H1 (cell line): ENCODE measurements around the gene KRTAP10-2. TPM values are rescaled to one million over a fixed set of nuclear protein-coding genes. Genes with fewer than 3 reads are reported as not detected.

Experiments
- CTCF ChIA-PET: fragments of 300-600 bp; sonication (Branson Sonifier 250); formaldehyde crosslinking; loops from one replicate; lab custom pipeline; 2021; ENCODE audit not compliant: partially characterized antibody; lab: Charles Lee
- POLR2A ChIA-PET: fragments of 300-600 bp; sonication (Branson Sonifier 250); formaldehyde crosslinking; loops from one replicate; lab custom pipeline; 2021; ENCODE audit warnings: inconsistent platforms; ENCODE audit not compliant: partially characterized antibody; lab: Charles Lee
- DNase-seq, 2 experiments: peaks; one replicate each; pipeline versions ENCODE4 v3.0.0 to v3.0.0-alpha.2; 2010 to 2022; ENCODE audit warnings: low spot score in 2 of 2, low read depth in 1 of 2, mixed read lengths in 1 of 2
- FAIRE-seq: peaks from 2 replicates; lab custom pipeline; 2011; peaks lifted over from hg19 to GRCh38; lab: Jason Lieb, UNC
- H2AFZ ChIP-seq: 2 replicates; pipeline ENCODE4 v1.8.1; 2012; ENCODE audit warnings: low read length, inconsistent platforms
- H2AK5ac ChIP-seq: 2 replicates; pipeline ENCODE4 v1.6.1; 2013; ENCODE audit warnings: low read depth, low read length
- H2BK120ac ChIP-seq: replicated peaks from 2 replicates; pipeline ENCODE3; 2013; ENCODE audit warnings: low read depth, low read length, inconsistent platforms
- H2BK12ac ChIP-seq: 2 replicates; pipeline ENCODE4 v1.6.1; 2013; ENCODE audit warnings: low read depth, low read length
- H2BK15ac ChIP-seq: 2 replicates; pipeline ENCODE4 v1.6.1; 2013; ENCODE audit warnings: low read length
- H2BK20ac ChIP-seq: 2 replicates; pipeline ENCODE4 v1.6.1; 2013; ENCODE audit warnings: low read length
- H2BK5ac ChIP-seq: 2 replicates; pipeline ENCODE4 v1.6.1; 2013; ENCODE audit warnings: low read depth, low read length
- H3K14ac ChIP-seq: 2 replicates; pipeline ENCODE4 v1.6.1; 2013; ENCODE audit warnings: inconsistent platforms; ENCODE audit not compliant: insufficient read length
- H3K18ac ChIP-seq: 2 replicates; pipeline ENCODE4 v1.6.1; 2013; ENCODE audit warnings: low read length; ENCODE audit errors: extremely low read depth
- H3K23ac ChIP-seq: 2 replicates; pipeline ENCODE4 v1.6.1; 2013; ENCODE audit warnings: inconsistent platforms; ENCODE audit not compliant: insufficient read length
- H3K23me2 ChIP-seq: 2 replicates; pipeline ENCODE4 v1.6.1; 2013; ENCODE audit warnings: low read depth, low read length
- H3K27ac ChIP-seq: 2 replicates; pipeline ENCODE4 v1.6.1; 2011; ENCODE audit warnings: low read depth, low read length, inconsistent platforms
- H3K27me3 ChIP-seq, 4 experiments: replicated peaks in 1 of 4; 1 replicate in 1 of 4; 2 replicates in 3 of 4; pipeline versions ENCODE4 v1.6.1 to v1.8.1; 2011 to 2013; ENCODE audit warnings: low read length in 3 of 4, mild to moderate bottlenecking in 3 of 4, inconsistent platforms in 2 of 4, mixed read lengths in 2 of 4, moderate library complexity in 1 of 4; ENCODE audit not compliant: control insufficient read depth in 3 of 4, insufficient read depth in 3 of 4; ENCODE audit errors: extremely low read depth in 1 of 4
- H3K36me3 ChIP-seq, 4 experiments: 2 replicates each; pipeline versions ENCODE4 v1.6.1 to v1.8.1; 2011 to 2013; ENCODE audit warnings: mild to moderate bottlenecking in 4 of 4, low read length in 3 of 4, moderate library complexity in 2 of 4, control low read depth in 1 of 4, inconsistent platforms in 1 of 4; ENCODE audit not compliant: insufficient read depth in 4 of 4, control insufficient read depth in 2 of 4
- H3K4ac ChIP-seq: replicated peaks from 2 replicates; pipeline ENCODE3; 2013; ENCODE audit warnings: low read length, low read depth, mixed read lengths, inconsistent platforms; ENCODE audit not compliant: insufficient read length
- H3K4me1 ChIP-seq, 4 experiments: replicated peaks in 1 of 4; 1 replicate in 1 of 4; 2 replicates in 3 of 4; pipeline versions ENCODE4 v1.6.1 to v1.8.1; 2011 to 2013; ENCODE audit warnings: low read length in 3 of 4, inconsistent platforms in 2 of 4, mixed read lengths in 1 of 4; ENCODE audit not compliant: insufficient read depth in 4 of 4, control insufficient read depth in 3 of 4
- H3K4me2 ChIP-seq, 2 experiments: 2 replicates each; pipeline versions ENCODE4 v1.6.1 to v1.8.1; 2011 to 2013; ENCODE audit warnings: low read depth in 2 of 2, low read length in 2 of 2, control low read depth in 1 of 2, inconsistent platforms in 1 of 2, mild to moderate bottlenecking in 1 of 2; ENCODE audit not compliant: insufficient read depth in 1 of 2
- H3K4me3 ChIP-seq, 4 experiments: fragments of 200-600, 300-600 bp in 1 of 4; sonication (generic), shearing (Covaris generic), sonication (Bioruptor Twin) in 1 of 4; 2 replicates each; pipeline versions ENCODE4 v1.5.1 to v1.8.1; 2011 to 2016; ENCODE audit warnings: low read length in 4 of 4, low read depth in 3 of 4, control low read depth in 2 of 4, inconsistent platforms in 2 of 4, mild to moderate bottlenecking in 2 of 4, mixed read lengths in 1 of 4, moderate library complexity in 1 of 4; ENCODE audit not compliant: insufficient read depth in 2 of 4; ENCODE audit errors: extremely low read depth in 1 of 4
- H3K56ac ChIP-seq: replicated peaks from 2 replicates; pipeline ENCODE3; 2013; ENCODE audit warnings: low read depth, mild to moderate bottlenecking, mixed read lengths, low read length, inconsistent platforms; ENCODE audit not compliant: insufficient read length
- H3K79me1 ChIP-seq: 2 replicates; pipeline ENCODE4 v1.6.1; 2013; ENCODE audit warnings: low read depth, low read length, control low read depth
- H3K79me2 ChIP-seq, 2 experiments: 2 replicates each; pipeline versions ENCODE4 v1.6.1 to v1.8.1; 2012 to 2013; ENCODE audit warnings: low read length in 2 of 2, mild to moderate bottlenecking in 2 of 2, inconsistent platforms in 1 of 2; ENCODE audit not compliant: insufficient read depth in 2 of 2, control insufficient read depth in 1 of 2
- H3K9ac ChIP-seq, 4 experiments: replicated peaks in 1 of 4; 1 replicate in 1 of 4; 2 replicates in 3 of 4; pipeline versions ENCODE4 v1.6.1 to v1.8.1; 2011 to 2013; ENCODE audit warnings: low read depth in 3 of 4, low read length in 3 of 4, control low read depth in 2 of 4, mild to moderate bottlenecking in 2 of 4, moderate library complexity in 2 of 4, inconsistent platforms in 1 of 4; ENCODE audit errors: extremely low read depth in 1 of 4
- H3K9me3 ChIP-seq, 2 experiments: 2 replicates each; pipeline versions ENCODE4 v1.6.1 to v1.8.1; 2012 to 2013; ENCODE audit warnings: mild to moderate bottlenecking in 2 of 2, moderate library complexity in 2 of 2, control low read depth in 1 of 2, inconsistent platforms in 1 of 2, low read depth in 1 of 2, low read length in 1 of 2, mixed read lengths in 1 of 2; ENCODE audit not compliant: insufficient read depth in 2 of 2
- H4K20me1 ChIP-seq, 2 experiments: replicated peaks in 1 of 2; 2 replicates each; pipeline versions ENCODE3 to v1.8.1; 2011 to 2013; ENCODE audit warnings: inconsistent platforms in 2 of 2, low read length in 2 of 2, mild to moderate bottlenecking in 1 of 2; ENCODE audit not compliant: insufficient read depth in 2 of 2, control insufficient read depth in 1 of 2
- H4K5ac ChIP-seq: 2 replicates; pipeline ENCODE4 v1.6.1; 2013; ENCODE audit warnings: low read length, low read depth, mixed read lengths, inconsistent platforms; ENCODE audit not compliant: insufficient read length
- H4K8ac ChIP-seq: 2 replicates; pipeline ENCODE4 v1.8.0; 2013; ENCODE audit warnings: mild to moderate bottlenecking, moderate library complexity, low read length, inconsistent platforms; ENCODE audit not compliant: insufficient read depth; ENCODE audit errors: extremely low read depth
- H4K91ac ChIP-seq: replicated peaks from 2 replicates; pipeline ENCODE3; 2013; ENCODE audit warnings: low read length, mixed read lengths, inconsistent platforms; ENCODE audit not compliant: insufficient read length
- EP300 ChIP-seq, 2 experiments: IDR thresholded peaks; 1 replicate in 1 of 2; 2 replicates in 1 of 2; pipeline ENCODE4 v1.6.1; 2011 to 2012; ENCODE audit warnings: low read depth in 2 of 2, low read length in 2 of 2, mild to moderate bottlenecking in 2 of 2, borderline replicate concordance in 1 of 2, inconsistent platforms in 1 of 2, moderate library complexity in 1 of 2
- HDAC6 ChIP-seq: IDR thresholded peaks from one replicate; pipeline ENCODE4 v1.7.1; 2012; ENCODE audit warnings: low read depth, mild to moderate bottlenecking, inconsistent platforms, low read length, moderate library complexity
- KDM4A ChIP-seq: IDR thresholded peaks from one replicate; pipeline ENCODE4 v1.7.1; 2012; ENCODE audit warnings: low read depth, mild to moderate bottlenecking, moderate library complexity, low read length, inconsistent platforms; ENCODE audit not compliant: severe bottlenecking
- POLR2A ChIP-seq, 2 experiments: IDR thresholded peaks; 1 replicate in 1 of 2; 2 replicates in 1 of 2; pipeline ENCODE4 v1.6.1; 2011; ENCODE audit warnings: low read depth in 2 of 2, low read length in 2 of 2, mild to moderate bottlenecking in 2 of 2; ENCODE audit errors: control extremely low read depth in 1 of 2
- POU5F1 ChIP-seq: IDR thresholded peaks from 2 replicates; pipeline ENCODE4 v1.6.1; 2011; ENCODE audit warnings: low read depth, mild to moderate bottlenecking, low read length, moderate library complexity
- RFX5 ChIP-seq: IDR thresholded peaks from 2 replicates; pipeline ENCODE4 v1.6.1; 2011; ENCODE audit warnings: low read depth, low read length, improper control_type of control experiment, borderline replicate concordance
- RXRA ChIP-seq: IDR thresholded peaks from 2 replicates; pipeline ENCODE4 v1.6.1; 2011; ENCODE audit warnings: low read depth, mild to moderate bottlenecking, low read length, moderate library complexity; ENCODE audit not compliant: insufficient read depth
- SP2 ChIP-seq: IDR thresholded peaks from 2 replicates; pipeline ENCODE4 v1.6.1; 2012; ENCODE audit warnings: mild to moderate bottlenecking, low read length, inconsistent platforms
- WGBS, 2 experiments: shearing (Covaris generic) in 1 of 2; methylation state at CpG; one replicate each; pipeline versions ENCODE4 v1.1.6 to v1.1.7; 2013 to 2015; ENCODE audit warnings: low lambda C conversion rate in 2 of 2, mixed read lengths in 2 of 2, inconsistent platforms in 1 of 2, low coverage in 1 of 2, missing lambda C conversion rate in 1 of 2; ENCODE audit not compliant: insufficient replicate concordance in 2 of 2, insufficient coverage in 1 of 2, insufficient read length in 1 of 2; ENCODE audit errors: extremely low coverage in 1 of 2, missing lambda C conversion rate in 1 of 2; 5-methylcytosine and 5-hydroxymethylcytosine counted together
- polyA plus RNA-seq, 7 experiments: library from polyadenylated mRNA; depleted of rRNA in 3 of 7; stranded (reverse) in 5 of 7; unstranded in 2 of 7; fragments of >200 nt in 5 of 7; fragments of 200-250 nt in 2 of 7; gene quantifications; 1 replicate in 5 of 7; 2 replicates in 1 of 7; 4 replicates in 1 of 7; pipeline versions ENCODE4 v1.2.1 to v1.2.3, GENCODE V29; 2011 to 2013; ENCODE audit warnings: missing spikeins in 2 of 7, mixed read lengths in 2 of 7
- total RNA-seq: library from RNA; stranded (reverse); fragmentation: NEBNext Ultra II Directional; extraction: Animal tissue kit (Norgen Biotek cat#: 25700); gene quantifications from 2 replicates; pipeline ENCODE4 v1.2.1, GENCODE V29; 2021

KRTAP10-2 gene
- total and polyA plus RNA-seq, 2 of the 8 experiments (the other 6 are each of a cell fraction or from before 2014, with no cell fraction given), result 0.11 TPM; not detected in 1

DNA sequence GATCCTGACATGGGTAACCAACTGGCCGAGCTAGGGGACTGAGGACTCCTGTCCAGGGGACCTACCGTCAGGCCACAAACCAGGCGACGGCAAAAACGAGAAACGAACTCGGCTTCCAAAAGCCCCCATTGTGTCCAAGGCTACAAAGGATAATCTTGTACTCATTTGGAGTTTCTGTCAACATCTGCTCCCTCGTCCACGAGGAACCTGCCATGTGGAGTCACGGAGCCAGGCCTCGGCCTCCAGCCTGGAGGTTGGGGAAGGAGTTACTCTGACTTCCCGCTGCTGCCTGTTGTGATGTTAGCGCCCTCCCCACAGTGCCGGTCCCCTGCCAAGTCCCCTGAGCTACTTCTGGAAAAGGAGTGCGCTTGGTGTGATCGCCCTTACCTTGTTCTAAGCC, 18.6 kb downstream of the KRTAP10-2 start:
- 92% methylated on average over 16 of the region's 16 CpGs; no CpG with 5 or more reads in 1 of the 2 experiments for WGBS, 2 experiments
- Histone ChIP-seq H3K18ac (no peak overlapping the region), H3K4me3 (no peak overlapping the region), H3K27me3 (no peaks in the 10 kb centered on the region), H4K8ac (no peak overlapping the region), H2BK20ac (no peak overlapping the region), H3K23ac (no peak overlapping the region), H2BK5ac (no peak overlapping the region), H3K27ac (no peak overlapping the region), H3K79me1 (no peaks in the 10 kb centered on the region), H4K20me1 (peaks cover 0 to 2% of the 10 kb centered on the region in 2 experiments), H2AFZ (no peak overlapping the region), H3K23me2 (peaks cover 4% of the 10 kb centered on the region; the same call in 1 of the 2 replicates), H2AK5ac (no peak overlapping the region), H3K56ac (no peak overlapping the region), H2BK15ac (no peak overlapping the region), H3K4ac (no peak overlapping the region), H3K9me3 (no peaks in the 10 kb centered on the region), H3K79me2 (no peaks in the 10 kb centered on the region), H2BK12ac (no peak overlapping the region), H3K36me3 (no peaks in the 10 kb centered on the region), H4K5ac (no peak overlapping the region), H3K9ac (no peak overlapping the region), H3K4me2 (no peak overlapping the region), H4K91ac (no peak overlapping the region), H3K14ac (no peak overlapping the region), H2BK120ac (no peak overlapping the region), H3K4me1 (peaks cover 0 to 3% (median 0%) of the 10 kb centered on the region in 4 experiments; a peak in 1 of 7 replicates)
- ChIA-PET CTCF (interaction anchor here (0.6 to 1.6 kb wide), 4 partner anchors 12 to 730 kb away, joined by 3 to 10 read pairs (median 3); no protein-coding TSS in a partner anchor), POLR2A (interaction anchor here (1.0 to 1.9 kb wide), 2 partner anchors 12 to 16 kb away, joined by 3 to 6 read pairs; no protein-coding TSS in a partner anchor)
- no peak for TF ChIP-seq POU5F1
- no peak for TF ChIP-seq HDAC6
- no peak for TF ChIP-seq RXRA
- no peak for TF ChIP-seq EP300 (IDR thresholded peaks at IDR 0.05; ENCODE audit: borderline replicate concordance in 1 of 2, low read depth in 2 of 2, low read length in 2 of 2)
- no peak for TF ChIP-seq KDM4A
- no peak for TF ChIP-seq SP2
- TF ChIP-seq RFX5, result no peak
- TF ChIP-seq POLR2A (IDR thresholded peaks at IDR 0.05; ENCODE audit: control extremely low read depth in 1 of 2, low read depth in 2 of 2, low read length in 2 of 2), result no peak
- FAIRE-seq, result no peak
- no peak for DNase-seq
